NK-92 treated with Interleukin-12 subunit alpha and Interleukin-12 subunit beta, amount 100 ng/mL, for 24 hours (cell line): ENCODE results near the gene PAK6.

ENCODE experiments used
- DNase-seq: peaks from one replicate; lab custom pipeline; 2025; lab: John Stamatoyannopoulos, UW

Gene PAK6

GRCh38 chr15:40238532-40239403, at the start of gene PAK6:
Gene PAK6, plus strand, starts transcription at chr15:40239063. Its CDS starts 25,723 bp downstream, at chr15:40264786.
- DNase-seq: no peak

DNA sequence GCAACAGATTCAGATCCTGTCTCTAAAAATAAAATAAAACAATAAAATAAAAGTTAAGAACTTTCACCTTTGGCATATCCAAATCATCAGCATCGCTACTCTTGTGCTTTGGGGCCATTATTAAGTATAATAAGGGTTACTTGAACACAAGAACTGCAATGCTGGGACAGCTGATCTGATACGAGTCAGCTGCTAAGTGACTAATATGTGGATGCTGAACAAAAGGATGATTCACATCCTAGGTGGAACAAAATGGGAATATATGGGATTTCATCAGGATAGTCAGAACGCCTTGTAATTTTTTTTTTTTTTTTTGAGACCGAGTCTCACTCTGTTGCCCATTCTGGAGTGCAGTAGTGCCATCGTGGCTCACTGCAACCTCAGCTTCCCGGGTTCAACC, 48.3 kb upstream of the PAK6 start:
- no peak for DNase-seq

DNA sequence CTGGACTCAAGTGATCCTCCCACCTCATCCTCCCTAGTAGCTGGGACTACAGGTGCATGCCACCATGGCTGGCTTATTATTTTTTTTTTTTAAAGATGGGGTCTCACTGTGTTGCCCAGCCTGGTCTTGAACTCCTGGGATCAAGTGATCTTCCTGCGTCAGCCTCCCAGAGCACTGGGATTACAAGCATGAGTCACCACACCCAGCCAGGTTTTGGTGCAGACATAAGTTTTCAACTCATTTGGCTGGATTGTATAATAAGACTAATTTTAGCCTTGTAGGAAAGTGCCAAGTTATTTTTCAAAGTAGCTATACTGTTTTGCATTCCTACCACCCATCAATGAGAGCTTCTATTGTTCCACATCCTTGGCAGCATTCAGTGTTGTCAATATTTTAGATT, 45.9 kb upstream of the PAK6 start:
- no peak for DNase-seq

DNA sequence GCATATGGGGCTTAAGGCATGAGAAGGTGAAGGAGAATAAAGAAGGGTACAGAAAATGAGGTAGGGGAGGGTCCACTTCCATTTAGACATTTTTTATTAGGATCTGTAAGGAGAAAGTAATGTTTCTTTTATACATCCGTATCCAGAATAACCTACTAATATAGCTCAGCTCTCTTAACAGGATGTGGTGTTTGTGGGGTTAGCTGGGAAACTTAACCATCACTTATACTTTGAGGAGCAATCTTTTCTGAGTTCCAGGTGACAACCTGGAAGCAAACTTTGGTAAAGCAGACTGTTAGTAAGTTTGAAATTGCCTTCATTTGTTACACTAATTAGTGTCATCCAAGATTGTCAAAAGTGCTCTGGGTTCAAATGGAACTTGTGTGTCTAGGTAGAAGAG, 41.4 kb upstream of the PAK6 start:
- no peak for DNase-seq

DNA sequence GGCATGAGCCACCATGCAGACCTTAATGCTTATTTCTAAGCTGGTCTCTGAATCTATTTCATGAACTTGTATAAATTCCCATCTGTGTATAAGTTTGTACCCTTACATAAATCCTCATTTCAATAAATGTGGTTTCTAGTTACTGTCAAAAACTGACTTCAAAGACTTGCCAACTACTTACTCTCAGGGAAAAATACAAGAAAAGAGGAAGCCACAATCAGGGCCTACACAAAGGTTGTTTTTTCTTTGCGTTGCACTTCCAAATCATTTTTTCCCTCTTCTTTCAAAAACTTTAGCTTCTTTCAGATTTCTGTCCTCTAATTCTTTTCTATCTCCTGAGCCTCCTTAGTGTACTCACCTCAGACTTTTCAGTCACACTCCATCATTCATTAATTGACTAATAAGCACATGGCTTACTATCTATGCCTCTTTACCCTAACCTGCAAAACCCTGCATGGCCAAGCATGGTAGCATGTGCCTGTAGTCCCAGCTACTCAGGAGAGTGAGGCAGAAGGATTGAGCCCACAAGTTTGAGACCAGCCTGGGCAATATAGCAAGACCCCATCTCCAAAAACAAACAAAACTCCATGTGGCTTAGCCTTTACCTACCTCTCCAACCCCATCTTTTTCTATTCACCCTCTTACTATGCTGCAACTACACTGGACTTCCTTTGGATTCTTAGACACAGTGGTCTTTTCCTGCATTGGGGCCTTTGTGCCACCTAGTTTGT, 40.3 kb upstream of the PAK6 start:
- no peak for DNase-seq

DNA sequence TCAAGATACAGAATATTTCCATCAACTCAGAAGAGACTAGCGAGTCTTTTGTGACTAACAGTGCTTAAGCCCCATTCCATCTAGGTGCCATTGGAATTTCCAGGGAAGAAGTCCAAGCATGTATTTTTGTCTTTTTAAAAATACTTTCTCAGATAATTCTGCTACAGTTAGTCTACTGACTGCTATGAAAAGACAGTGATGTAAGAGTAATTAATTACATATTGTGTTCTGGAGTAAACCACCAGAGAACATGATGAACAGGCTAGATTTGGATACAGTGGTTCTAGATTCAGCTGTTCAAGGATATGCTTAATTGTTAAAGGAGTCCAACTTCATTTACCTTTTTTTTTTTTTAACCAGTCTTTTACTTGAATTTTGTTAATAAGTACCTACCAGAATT, 34.8 kb upstream of the PAK6 start:
- no peak for DNase-seq

DNA sequence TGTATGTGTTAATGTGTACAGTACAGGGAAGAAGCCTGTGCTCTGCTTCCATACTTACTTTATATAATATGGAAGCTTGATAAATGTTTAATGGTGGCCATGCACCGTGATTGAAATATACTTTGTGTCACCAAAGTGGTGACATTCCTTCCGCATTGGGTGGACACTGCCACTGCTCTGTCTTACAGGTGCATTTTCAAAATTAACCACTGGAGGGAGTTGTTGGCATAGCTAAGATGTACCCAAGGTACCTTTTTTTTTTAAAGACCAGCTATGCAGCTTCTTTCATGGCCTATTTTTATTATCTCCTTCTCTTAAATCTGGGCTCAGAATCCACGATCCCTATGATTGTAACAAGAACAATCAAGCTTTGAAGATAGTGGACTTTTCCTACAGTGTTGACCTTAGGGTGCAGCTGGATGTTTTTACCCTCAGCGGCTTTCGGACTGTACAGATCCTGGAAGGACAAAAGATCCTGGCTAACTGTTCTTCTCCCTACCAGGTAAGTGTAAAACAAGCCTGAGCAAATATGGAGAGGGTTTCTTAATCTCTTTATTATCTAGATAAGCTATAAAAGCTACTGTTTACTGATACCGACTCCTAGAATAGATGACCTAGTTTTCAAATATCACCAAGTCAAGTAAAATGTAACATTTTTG, 21.6 kb upstream of the PAK6 start:
- no peak for DNase-seq

DNA sequence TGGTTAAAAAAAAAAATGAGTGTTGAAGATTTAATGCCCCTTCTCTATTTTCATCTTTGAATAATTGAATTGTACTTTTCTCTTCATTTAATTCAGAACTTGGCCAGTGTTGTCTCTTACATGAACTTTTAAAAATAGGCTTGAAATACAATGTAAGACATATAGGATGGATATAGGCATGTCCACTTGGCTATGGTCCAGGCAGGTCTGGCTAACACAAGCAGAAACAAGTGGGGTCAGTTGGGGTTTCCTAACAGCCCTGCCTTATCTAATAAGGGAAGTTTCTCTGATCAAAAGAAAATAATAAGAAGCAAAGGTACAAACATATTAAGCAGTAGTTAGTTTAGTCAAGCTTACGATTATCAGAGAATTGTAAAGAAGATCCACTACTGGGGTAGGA, 19.1 kb upstream of the PAK6 start:
- no peak for DNase-seq

DNA sequence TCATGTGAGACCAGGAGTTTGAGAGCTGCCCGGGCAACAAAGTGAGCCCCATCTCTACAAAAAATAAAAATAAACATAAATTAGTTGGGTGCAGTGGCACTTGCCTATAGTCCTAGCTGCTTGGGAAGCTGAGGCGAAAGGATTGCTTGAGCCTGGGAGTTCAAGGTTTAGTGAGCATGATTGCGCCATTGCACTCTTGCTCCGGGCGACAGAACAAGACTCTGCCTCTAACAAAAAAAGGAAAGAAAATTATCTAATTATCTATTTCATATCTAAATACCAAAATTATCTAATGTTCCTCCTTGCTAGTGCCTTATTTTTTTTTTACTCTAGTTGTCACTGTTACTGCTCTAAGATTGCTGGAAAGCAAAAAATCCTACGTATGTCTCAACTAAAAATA, 16.7 kb upstream of the PAK6 start:
- DNase-seq: no peak

- DNase-seq: no peak
Observed at GRCh38 chr15:40226736-40227135, 12.1 kb upstream of the PAK6 start.

- DNase-seq: no peak
Observed at GRCh38 chr15:40229316-40229715, 9.5 kb upstream of the PAK6 start.

DNA sequence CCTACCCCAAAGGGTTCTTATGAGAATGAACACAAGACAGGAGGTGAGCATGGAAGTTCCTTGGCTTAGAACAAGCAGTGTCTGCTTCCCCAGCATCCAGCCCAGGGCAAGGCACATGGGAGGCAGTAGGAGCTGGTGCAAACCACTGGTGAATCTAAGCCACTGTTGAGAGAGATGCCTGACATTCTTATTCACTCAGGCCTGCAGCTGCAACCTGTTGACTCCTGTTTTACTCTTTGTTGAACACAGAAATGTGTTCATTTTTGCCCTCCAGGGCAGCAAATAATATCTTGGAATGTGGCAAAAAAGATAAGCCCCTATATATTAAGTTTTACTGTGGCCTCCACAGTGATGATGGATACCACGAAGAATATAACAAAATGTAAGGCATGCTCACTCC, 8.9 kb upstream of the PAK6 start:
- no peak for DNase-seq

- no peak for DNase-seq
Observed at GRCh38 chr15:40232625-40233070, 6.2 kb upstream of the PAK6 start.

DNA sequence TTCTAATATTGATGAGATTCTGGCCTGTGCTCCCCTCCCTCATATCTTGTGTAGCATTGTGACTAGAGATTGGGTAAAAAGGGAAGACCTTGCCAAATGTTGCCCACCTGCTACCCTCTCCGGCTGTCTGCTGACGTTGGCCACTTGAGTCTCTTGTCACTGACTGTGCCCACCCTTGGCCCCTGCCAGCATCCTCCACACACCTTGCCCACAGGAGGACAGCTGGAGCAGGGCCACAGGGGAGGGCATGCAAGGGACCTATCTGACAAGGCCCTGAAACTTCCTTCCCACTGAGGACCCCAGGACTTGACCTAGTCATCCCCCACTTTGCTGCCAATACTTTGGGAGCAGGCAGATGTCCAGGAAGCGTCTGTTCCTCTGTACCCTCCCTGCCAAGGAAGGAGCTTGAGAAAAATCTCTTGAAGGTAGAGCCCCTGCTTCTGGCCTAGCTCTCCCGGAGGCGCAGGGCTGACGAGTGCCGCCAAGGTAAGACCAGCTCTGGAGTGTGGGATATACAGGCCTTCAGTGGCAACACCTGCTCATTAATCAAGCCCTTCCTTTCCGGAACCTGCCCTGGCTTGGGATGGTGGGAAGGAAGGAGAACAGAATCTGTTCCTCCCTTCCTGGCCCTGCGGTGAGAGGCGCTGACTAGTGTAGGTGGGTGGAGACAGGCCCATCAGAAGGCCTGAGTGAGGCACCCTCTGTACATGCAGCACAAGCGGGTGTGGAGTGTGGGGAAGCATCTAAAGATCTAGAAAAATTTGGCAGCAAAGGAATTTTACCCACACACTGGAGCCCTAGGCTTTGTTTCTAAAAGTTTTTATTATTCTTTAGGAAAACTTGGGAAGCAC, 4.9 kb upstream of the PAK6 start:
- DNase-seq: no peak

- no peak for DNase-seq
Observed at GRCh38 chr15:40234783-40235182, 4.1 kb upstream of the PAK6 start.

- DNase-seq: no peak
Observed at GRCh38 chr15:40235201-40235885, 3.5 kb upstream of the PAK6 start.

GRCh38 chr15:40239404-40239692, 485 bp downstream of the PAK6 start:
- no peak for DNase-seq

- no peak for DNase-seq
Observed at GRCh38 chr15:40239693-40240618, 1.1 kb downstream of the PAK6 start.

GRCh38 chr15:40240619-40241221, 1.9 kb downstream of the PAK6 start:
- no peak for DNase-seq
